ENCODE measurements around the gene PLD4.
"Not testable (repeated sequence)": the region's sequence is repeated elsewhere in the genome, so short reads cannot be mapped to it uniquely, and the experiment has no call there.

DNA sequence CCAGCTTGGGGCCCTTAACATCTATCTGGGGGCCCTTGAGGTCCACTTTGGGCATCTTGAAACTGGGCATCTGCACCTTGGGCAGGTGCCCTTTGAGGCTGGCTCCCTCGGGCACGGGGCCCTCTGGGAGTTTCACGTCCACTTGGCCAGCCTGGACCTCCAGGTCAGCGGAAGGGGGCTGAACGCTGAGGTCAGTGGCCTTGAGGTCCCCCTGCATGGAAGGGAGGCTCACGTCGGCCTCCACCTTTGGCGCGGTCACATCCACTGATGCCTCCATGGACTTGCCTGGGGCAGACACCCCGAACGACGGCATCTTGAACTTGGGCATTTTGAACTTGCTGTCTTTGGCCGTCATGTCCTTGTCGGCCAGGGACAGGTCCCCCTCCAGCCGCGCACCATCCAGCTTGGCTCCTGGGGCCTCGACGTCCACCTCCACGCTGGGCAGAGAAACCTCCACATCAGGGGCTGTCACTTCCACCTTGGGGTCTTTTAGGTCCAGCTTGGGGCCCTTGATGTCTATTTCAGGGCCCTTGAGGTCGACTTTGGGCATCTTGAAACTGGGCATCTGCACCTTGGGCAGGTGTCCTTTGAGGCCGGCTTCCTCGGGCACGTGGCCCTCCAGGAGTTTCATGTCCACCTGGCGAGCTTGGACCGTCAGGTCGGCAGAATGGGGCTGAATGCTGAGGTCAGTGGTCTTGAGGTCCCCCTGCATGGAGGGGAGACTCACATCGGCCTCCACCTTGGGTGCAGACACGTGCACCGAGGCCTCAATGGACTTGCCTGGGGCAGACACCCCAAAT, 18.7 kb downstream of the PLD4 start:
- TF ChIP-seq, protein P1, sequence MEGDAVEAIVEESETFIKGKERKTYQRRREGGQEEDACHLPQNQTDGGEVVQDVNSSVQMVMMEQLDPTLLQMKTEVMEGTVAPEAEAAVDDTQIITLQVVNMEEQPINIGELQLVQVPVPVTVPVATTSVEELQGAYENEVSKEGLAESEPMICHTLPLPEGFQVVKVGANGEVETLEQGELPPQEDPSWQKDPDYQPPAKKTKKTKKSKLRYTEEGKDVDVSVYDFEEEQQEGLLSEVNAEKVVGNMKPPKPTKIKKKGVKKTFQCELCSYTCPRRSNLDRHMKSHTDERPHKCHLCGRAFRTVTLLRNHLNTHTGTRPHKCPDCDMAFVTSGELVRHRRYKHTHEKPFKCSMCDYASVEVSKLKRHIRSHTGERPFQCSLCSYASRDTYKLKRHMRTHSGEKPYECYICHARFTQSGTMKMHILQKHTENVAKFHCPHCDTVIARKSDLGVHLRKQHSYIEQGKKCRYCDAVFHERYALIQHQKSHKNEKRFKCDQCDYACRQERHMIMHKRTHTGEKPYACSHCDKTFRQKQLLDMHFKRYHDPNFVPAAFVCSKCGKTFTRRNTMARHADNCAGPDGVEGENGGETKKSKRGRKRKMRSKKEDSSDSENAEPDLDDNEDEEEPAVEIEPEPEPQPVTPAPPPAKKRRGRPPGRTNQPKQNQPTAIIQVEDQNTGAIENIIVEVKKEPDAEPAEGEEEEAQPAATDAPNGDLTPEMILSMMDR (IDR thresholded peaks at IDR 0.05) = not testable (repeated sequence)
- TF ChIP-seq POLR2A (IDR thresholded peaks at IDR 0.05) = not testable (repeated sequence)

Measured in uterus (tissue), 2 donors.